D721Med (cell line): ENCODE data around the gene DCAF15.

ENCODE experiments used
- DNase-seq: peaks from one replicate; pipeline ENCODE4 v3.0.0; 2011; ENCODE audit warnings: low spot score; ENCODE audit not compliant: insufficient read length
- FAIRE-seq: peaks from 2 replicates; lab custom pipeline; 2011; peaks lifted over from hg19 to GRCh38; lab: Jason Lieb, UNC
- TF ChIP-seq, protein P1 (sequence below): IDR thresholded peaks from 2 replicates; pipeline ENCODE4 v1.5.1; 2012; ENCODE audit warnings: mild to moderate bottlenecking, control low read depth; ENCODE audit not compliant: insufficient read depth; ENCODE audit errors: missing control alignments

Gene DCAF15

DNA sequence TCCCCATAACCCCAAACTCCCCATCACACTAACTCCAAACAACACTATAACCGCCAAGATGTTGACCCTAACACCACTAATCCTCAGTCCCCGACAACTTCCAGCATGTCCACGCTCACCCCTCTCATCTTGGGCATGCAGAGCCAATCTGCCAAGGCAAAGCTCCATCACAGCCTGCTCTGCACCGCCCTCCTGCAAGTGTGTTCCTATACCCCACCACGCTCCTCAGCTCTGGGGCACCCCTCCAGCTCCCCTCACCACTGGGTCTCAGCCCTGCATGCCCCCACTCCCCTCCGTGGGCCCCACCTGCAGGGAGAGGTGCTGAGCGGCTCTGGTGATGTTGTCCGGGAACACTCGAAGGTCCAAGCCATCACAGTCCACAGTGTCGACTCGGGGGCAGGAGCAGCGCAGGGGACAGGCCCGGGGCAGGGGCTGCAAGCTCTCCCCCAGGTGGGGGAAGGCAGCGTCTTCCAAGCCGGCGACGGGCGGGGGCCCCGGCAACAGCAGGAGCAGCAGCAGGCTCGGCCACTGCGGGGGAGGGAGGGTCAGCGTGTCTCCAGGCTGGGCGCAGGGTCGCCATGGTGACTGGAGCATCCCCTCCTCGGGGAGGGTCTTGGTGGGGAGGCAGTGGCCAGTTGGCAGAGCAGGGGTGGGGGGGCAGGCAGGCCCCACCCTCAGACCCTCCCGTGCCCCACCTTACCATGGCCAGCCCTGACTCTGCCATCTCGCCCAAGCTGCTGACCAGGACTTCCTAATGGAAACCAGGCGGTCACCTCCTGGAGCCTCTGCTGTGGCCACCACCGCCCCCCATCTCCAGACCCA, 14.6 kb upstream of the DCAF15 start:
- DNase-seq (no peak), FAIRE-seq (no peak)
- TF ChIP-seq, protein P1, sequence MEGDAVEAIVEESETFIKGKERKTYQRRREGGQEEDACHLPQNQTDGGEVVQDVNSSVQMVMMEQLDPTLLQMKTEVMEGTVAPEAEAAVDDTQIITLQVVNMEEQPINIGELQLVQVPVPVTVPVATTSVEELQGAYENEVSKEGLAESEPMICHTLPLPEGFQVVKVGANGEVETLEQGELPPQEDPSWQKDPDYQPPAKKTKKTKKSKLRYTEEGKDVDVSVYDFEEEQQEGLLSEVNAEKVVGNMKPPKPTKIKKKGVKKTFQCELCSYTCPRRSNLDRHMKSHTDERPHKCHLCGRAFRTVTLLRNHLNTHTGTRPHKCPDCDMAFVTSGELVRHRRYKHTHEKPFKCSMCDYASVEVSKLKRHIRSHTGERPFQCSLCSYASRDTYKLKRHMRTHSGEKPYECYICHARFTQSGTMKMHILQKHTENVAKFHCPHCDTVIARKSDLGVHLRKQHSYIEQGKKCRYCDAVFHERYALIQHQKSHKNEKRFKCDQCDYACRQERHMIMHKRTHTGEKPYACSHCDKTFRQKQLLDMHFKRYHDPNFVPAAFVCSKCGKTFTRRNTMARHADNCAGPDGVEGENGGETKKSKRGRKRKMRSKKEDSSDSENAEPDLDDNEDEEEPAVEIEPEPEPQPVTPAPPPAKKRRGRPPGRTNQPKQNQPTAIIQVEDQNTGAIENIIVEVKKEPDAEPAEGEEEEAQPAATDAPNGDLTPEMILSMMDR, result no peak

DNA sequence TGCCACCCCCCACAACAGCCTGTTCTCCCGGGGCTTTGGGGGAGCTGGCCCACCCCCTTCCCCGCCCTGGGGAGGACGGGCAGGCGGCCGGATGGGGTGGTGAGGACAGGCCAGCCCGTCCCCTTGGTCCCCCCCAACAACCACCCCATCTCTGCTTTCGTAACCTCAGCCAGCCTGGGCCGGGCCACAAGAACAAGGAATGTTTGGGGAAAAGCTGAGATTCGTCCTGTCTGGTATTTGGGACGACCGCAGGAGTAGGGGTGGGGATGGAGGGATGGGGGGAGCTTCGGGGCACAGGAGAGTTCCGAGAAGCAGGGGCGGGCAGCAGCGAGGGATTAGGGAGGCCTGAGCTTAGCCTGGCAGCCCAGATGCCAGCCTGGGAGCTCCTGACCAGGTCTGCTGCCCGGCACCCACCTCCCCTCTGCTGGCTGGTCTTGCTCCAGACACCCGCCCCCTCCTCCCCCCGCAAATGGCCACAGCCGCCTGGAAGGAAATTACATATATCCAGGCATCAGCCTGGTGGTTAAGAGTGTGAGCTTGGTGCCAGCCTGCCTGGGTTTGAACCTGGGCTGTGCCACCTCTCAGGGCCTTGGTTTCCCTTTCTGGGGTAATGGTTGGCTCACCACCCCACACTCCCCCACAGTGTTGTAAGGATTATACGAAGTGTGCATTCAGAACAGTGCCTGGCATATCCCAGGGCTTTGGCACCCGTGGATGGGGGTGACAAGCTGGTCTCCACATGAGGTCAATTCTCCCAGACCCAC, 13.8 kb upstream of the DCAF15 start, which contains the start of gene PODNL1:
Gene PODNL1, minus strand, starts transcription at position 117 of the 764 bp plus-strand sequence. CDS start 236 bp downstream, outside the sequence.
- no peak for FAIRE-seq
- TF ChIP-seq, protein P1, result no peak
- no peak for DNase-seq

DNA sequence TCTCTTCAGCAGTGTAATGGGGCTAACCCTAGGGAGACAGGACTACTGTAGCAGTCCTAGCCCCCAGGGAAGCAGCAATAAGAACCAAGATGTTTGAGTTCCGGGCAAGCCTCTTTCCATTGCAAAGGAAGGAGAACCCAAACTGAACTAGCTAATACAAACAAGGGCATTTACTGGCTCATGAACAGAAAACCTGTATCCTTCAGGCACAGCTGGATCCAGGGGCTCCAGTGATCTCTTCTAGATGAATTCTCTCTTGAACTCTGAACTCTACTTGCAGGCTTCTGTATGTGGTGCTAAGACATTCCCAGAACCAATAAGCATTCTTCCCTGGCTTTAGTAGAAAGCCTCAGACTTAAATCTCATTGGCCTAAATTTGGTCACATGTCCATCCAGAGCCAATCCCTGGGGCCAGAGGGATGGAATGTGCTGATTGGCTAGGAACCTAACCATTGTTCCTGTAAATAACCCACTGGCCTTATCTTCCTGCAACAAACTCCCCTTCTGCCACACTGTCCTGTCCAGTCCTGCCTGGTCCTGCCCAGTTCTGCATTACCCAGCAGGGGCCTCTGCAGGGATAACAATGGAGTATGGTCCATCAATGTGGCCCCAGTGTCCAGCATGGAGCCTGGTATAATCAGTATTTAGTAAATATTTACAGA, 10.2 kb upstream of the DCAF15 start:
- TF ChIP-seq, protein P1, result no peak
- DNase-seq (no peak), FAIRE-seq (no peak)

DNA sequence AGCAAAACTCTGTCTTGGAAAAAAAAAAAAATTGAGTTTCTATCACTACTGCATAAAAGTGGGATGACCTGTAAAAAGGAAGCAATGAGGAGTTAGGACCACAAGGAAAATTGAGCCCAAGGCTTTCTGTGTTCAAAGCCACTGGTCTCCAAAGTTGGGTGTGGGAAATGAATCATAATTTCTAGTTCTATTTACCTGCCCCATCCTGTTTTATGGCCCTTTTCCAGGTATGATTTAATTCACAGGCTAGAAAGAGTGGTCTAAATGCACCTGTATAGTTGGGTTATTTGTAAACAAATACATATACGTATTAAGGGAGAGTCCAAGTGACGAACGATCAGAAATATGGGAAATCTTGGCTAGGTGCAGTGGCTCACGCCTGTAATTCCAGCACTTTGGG, 5.9 kb upstream of the DCAF15 start:
- DNase-seq (no peak), FAIRE-seq (no peak)
- TF ChIP-seq, protein P1, result no peak

DNA sequence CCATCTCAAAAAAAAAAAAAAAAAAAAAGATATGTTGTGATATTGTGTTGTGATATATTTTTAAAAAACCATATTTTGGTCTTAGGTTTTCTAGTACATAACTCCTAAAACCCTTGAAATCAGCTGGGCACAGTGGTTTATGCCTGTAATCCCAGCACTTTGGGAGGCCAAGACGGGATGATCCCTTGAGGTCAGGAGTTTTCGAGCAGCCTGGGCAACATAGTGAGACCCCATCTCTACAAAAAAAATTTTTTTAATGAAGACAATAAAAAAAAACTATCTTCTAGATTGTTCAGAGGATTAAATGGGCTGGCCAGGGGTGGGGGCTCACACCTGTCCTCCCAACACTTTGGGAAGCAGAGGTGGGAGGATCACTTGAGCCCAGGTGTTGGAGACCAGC, 1.3 kb upstream of the DCAF15 start:
- DNase-seq (no peak), FAIRE-seq (no peak)
- TF ChIP-seq, protein P1, result no peak

DNA sequence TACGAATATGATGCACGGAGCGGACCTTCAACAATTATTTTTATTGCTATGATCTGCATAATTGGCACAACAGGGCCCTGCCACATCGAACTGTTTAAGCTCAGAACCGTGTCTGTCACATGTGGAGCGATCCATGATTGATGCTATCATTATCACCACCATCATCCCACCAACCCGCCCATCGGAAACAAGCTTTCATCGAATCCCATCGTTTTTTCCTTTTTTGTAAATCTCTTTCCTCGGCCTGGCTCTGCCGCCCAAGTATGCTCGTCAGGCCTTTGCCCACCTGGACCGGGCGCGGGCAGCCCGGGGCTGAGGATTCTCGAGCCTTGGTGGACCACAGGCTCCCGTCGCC, 533 bp upstream of the DCAF15 start:
- TF ChIP-seq, protein P1, result no peak
- no peak for DNase-seq
- no peak for FAIRE-seq
